ENCODE measurements around the gene TMED4.
"Not testable (repeated sequence)": the region's sequence is repeated elsewhere in the genome, so short reads cannot be mapped to it uniquely, and the experiment has no call there.

Gene TMED4

GRCh38 chr7:44602576-44602910 lies 20.5 kb upstream of the TMED4 start:
- H3K9me3 ChIP-seq (ENCODE audit: severe bottlenecking) = no peaks in the 10 kb centered on the region
- no peaks in the 10 kb centered on the region for H3K4me1 ChIP-seq (ENCODE audit: insufficient read depth, poor library complexity, severe bottlenecking)
- no peaks in the 10 kb centered on the region for H3K27me3 ChIP-seq (ENCODE audit: insufficient read depth, poor library complexity, severe bottlenecking)
- no peak for TF ChIP-seq CTCF (IDR thresholded peaks at IDR 0.05; ENCODE audit: poor library complexity, severe bottlenecking)
- ATAC-seq (ENCODE audit: low read depth) = no peak
- H3K27ac ChIP-seq (ENCODE audit: poor library complexity, severe bottlenecking) = no peak overlapping the region
- peaks cover 3% of the 10 kb centered on the region; the same call in 1 of the 2 replicates for H3K36me3 ChIP-seq (ENCODE audit: low read depth)
- H3K4me3 ChIP-seq (ENCODE audit: severe bottlenecking) = no peak overlapping the region
- DNase-seq (ENCODE audit: low spot score) = no peak

- H3K4me3 ChIP-seq (ENCODE audit: severe bottlenecking) = no peak overlapping the region
These were observed 17.2 kb upstream of the TMED4 start for GRCh38 chr7:44599222-44599621.

GRCh38 chr7:44597181-44597580 lies 15.2 kb upstream of the TMED4 start:
- not testable (repeated sequence) for H3K27ac ChIP-seq (ENCODE audit: poor library complexity, severe bottlenecking); H3K27me3 ChIP-seq (ENCODE audit: insufficient read depth, poor library complexity, severe bottlenecking); ATAC-seq (ENCODE audit: low read depth); H3K36me3 ChIP-seq (ENCODE audit: low read depth); DNase-seq (ENCODE audit: low spot score); H3K9me3 ChIP-seq (ENCODE audit: severe bottlenecking); H3K4me1 ChIP-seq (ENCODE audit: insufficient read depth, poor library complexity, severe bottlenecking); H3K4me3 ChIP-seq (ENCODE audit: severe bottlenecking)

More at GRCh38 chr7:44599222-44599621, 17.2 kb upstream of the TMED4 start:
- ATAC-seq (ENCODE audit: low read depth) = no peak
- H3K36me3 ChIP-seq (ENCODE audit: low read depth) = no peaks in the 10 kb centered on the region
- H3K27me3 ChIP-seq (ENCODE audit: insufficient read depth, poor library complexity, severe bottlenecking) = no peaks in the 10 kb centered on the region
- TF ChIP-seq CTCF (IDR thresholded peaks at IDR 0.05; ENCODE audit: poor library complexity, severe bottlenecking) = no peak
- DNase-seq (ENCODE audit: low spot score) = no peak
- no peak overlapping the region for H3K27ac ChIP-seq (ENCODE audit: poor library complexity, severe bottlenecking)
- H3K4me1 ChIP-seq (ENCODE audit: insufficient read depth, poor library complexity, severe bottlenecking) = no peaks in the 10 kb centered on the region
- no peaks in the 10 kb centered on the region for H3K9me3 ChIP-seq (ENCODE audit: severe bottlenecking)

- H3K4me3 ChIP-seq (ENCODE audit: severe bottlenecking) = no peak overlapping the region
- TF ChIP-seq CTCF (IDR thresholded peaks at IDR 0.05; ENCODE audit: poor library complexity, severe bottlenecking) = no peak
- H3K36me3 ChIP-seq (ENCODE audit: low read depth) = no peaks in the 10 kb centered on the region
- H3K9me3 ChIP-seq (ENCODE audit: severe bottlenecking) = no peaks in the 10 kb centered on the region
- ATAC-seq (ENCODE audit: low read depth) = no peak
- H3K27ac ChIP-seq (ENCODE audit: poor library complexity, severe bottlenecking) = no peak overlapping the region
- H3K4me1 ChIP-seq (ENCODE audit: insufficient read depth, poor library complexity, severe bottlenecking) = no peaks in the 10 kb centered on the region
- DNase-seq (ENCODE audit: low spot score) = no peak
- H3K27me3 ChIP-seq (ENCODE audit: insufficient read depth, poor library complexity, severe bottlenecking) = no peaks in the 10 kb centered on the region
These were observed 14.1 kb upstream of the TMED4 start for GRCh38 chr7:44595934-44596635.

GRCh38 chr7:44590910-44591309 lies 8.9 kb upstream of the TMED4 start:
- no peaks in the 10 kb centered on the region for H3K4me1 ChIP-seq (ENCODE audit: insufficient read depth, poor library complexity, severe bottlenecking)
- TF ChIP-seq CTCF (IDR thresholded peaks at IDR 0.05; ENCODE audit: poor library complexity, severe bottlenecking) = no peak
- H3K4me3 ChIP-seq (ENCODE audit: severe bottlenecking) = no peak overlapping the region
- DNase-seq (ENCODE audit: low spot score) (no peak), ATAC-seq (ENCODE audit: low read depth) (no peak)
- no peaks in the 10 kb centered on the region for H3K9me3 ChIP-seq (ENCODE audit: severe bottlenecking)
- no peaks in the 10 kb centered on the region for H3K27me3 ChIP-seq (ENCODE audit: insufficient read depth, poor library complexity, severe bottlenecking)
- no peak overlapping the region for H3K27ac ChIP-seq (ENCODE audit: poor library complexity, severe bottlenecking)
- no peaks in the 10 kb centered on the region for H3K36me3 ChIP-seq (ENCODE audit: low read depth)

All from RWPE2 (cell line).